NT2/D1 (cell line): ENCODE data around the gene TACC2.

Source experiments
- DNase-seq: peaks from one replicate; pipeline ENCODE4 v3.0.0-alpha.2; 2011; ENCODE audit warnings: low read depth, low spot score
- H3K27me3 ChIP-seq: 2 replicates; pipeline ENCODE4 v1.6.0; 2011; ENCODE audit warnings: mild to moderate bottlenecking; ENCODE audit not compliant: insufficient read length, insufficient read depth
- H3K36me3 ChIP-seq: 2 replicates; pipeline ENCODE4 v1.6.1; 2011; ENCODE audit warnings: mild to moderate bottlenecking, low read length, mixed read lengths; ENCODE audit not compliant: insufficient read depth, insufficient read length
- H3K4me1 ChIP-seq: 2 replicates; pipeline ENCODE4 v1.5.1; 2011; ENCODE audit not compliant: insufficient read depth, insufficient read length
- H3K4me3 ChIP-seq: 2 replicates; pipeline ENCODE4 v1.5.1; 2011; ENCODE audit warnings: low read depth; ENCODE audit not compliant: insufficient read length
- H3K9ac ChIP-seq: 2 replicates; pipeline ENCODE4 v1.6.0; 2011; ENCODE audit warnings: low read depth; ENCODE audit not compliant: insufficient read length
- H3K9me3 ChIP-seq: 2 replicates; pipeline ENCODE4 v1.5.1; 2011; ENCODE audit warnings: mild to moderate bottlenecking, low read length; ENCODE audit not compliant: insufficient read depth
- SUZ12 ChIP-seq: IDR thresholded peaks from 2 replicates; pipeline ENCODE4 v1.6.1; 2011; ENCODE audit not compliant: insufficient read length, insufficient read depth; ENCODE audit errors: extremely low read depth
- YY1 ChIP-seq: IDR thresholded peaks from 2 replicates; pipeline ENCODE4 v1.6.1; 2011; ENCODE audit not compliant: insufficient read length, insufficient read depth
- ZNF274 ChIP-seq: IDR thresholded peaks from 2 replicates; pipeline ENCODE4 v1.6.1; 2011; ENCODE audit warnings: mild to moderate bottlenecking, low read depth, low read length

TACC2 gene

GRCh38 chr10:122244001-122244975 is 255.3 kb downstream of the TACC2 start:
- H3K4me3 ChIP-seq: no peak overlapping the region
- H3K4me1 ChIP-seq: peaks cover 3% of the 10 kb centered on the region
- DNase-seq: no peak
- TF ChIP-seq ZNF274 (no peak), YY1 (no peak), SUZ12 (no peak)
- no peaks in the 10 kb centered on the region for H3K27me3 ChIP-seq
- H3K9ac ChIP-seq: no peak overlapping the region
- H3K36me3 ChIP-seq: peaks cover 49% of the 10 kb centered on the region
- H3K9me3 ChIP-seq: no peaks in the 10 kb centered on the region

DNA sequence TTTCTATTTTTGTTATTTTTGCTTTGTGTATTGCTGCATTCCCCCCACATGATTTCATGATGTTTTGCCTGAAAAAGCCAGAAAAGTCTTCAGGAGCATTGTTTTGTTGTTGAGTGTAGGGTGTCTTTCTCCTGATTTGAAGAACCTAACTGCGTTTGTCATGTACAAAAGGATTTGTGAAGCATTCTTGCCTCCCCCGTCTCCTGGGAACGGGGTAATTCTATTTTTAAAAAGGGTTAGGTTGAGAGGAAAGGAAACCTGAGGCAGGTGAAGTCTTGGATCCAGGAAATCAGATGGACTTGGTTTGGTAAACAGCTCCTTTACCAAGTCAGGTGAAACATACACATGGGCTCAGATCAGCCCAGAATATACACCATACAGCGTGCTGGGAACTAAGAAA is 256.2 kb downstream of the TACC2 start:
- no peak overlapping the region for H3K4me3 ChIP-seq
- H3K9ac ChIP-seq: no peak overlapping the region
- H3K36me3 ChIP-seq: peaks cover 51% of the 10 kb centered on the region
- H3K9me3 ChIP-seq: no peaks in the 10 kb centered on the region
- H3K27me3 ChIP-seq: no peaks in the 10 kb centered on the region
- TF ChIP-seq ZNF274 (no peak), SUZ12 (no peak), YY1 (no peak)
- no peak for DNase-seq
- peaks cover 3% of the 10 kb centered on the region for H3K4me1 ChIP-seq

DNA sequence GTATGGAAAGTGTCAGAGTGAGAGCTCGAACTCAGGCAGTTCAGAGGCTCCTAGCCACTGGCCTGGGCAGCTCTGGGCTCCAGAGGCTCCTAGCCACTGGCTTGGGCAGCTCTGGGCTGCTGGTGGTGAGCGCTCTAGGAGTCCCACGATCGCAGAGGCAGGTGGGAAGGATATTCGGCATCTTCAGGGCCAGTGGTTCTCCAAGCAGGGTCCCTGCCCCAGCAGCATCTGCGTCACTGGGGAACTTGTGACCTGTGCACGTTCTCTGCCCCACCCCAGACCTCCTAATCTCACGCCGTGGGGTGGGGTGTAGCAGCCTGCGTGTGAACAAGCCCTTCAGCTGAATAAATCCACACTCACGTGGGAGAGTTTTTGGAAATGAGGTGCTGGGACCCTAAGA is 256.9 kb downstream of the TACC2 start:
- TF ChIP-seq YY1: no peak
- no peak for TF ChIP-seq ZNF274
- no peak for TF ChIP-seq SUZ12
- peaks cover 3% of the 10 kb centered on the region for H3K4me1 ChIP-seq
- H3K9ac ChIP-seq: no peak overlapping the region
- peaks cover 43% of the 10 kb centered on the region for H3K36me3 ChIP-seq
- no peak for DNase-seq
- no peak overlapping the region for H3K4me3 ChIP-seq
- no peaks in the 10 kb centered on the region for H3K27me3 ChIP-seq
- no peaks in the 10 kb centered on the region for H3K9me3 ChIP-seq

- TF ChIP-seq ZNF274 (no peak), SUZ12 (no peak), YY1 (no peak)
- H3K36me3 ChIP-seq: peaks cover 34% of the 10 kb centered on the region
- no peaks in the 10 kb centered on the region for H3K27me3 ChIP-seq
- no peaks in the 10 kb centered on the region for H3K9me3 ChIP-seq
- H3K4me3 ChIP-seq: no peak overlapping the region
- no peak for DNase-seq
- no peak overlapping the region for H3K9ac ChIP-seq
- H3K4me1 ChIP-seq: peaks cover 3% of the 10 kb centered on the region
These were observed 258.0 kb downstream of the TACC2 start for GRCh38 chr10:122246830-122247520.

DNA sequence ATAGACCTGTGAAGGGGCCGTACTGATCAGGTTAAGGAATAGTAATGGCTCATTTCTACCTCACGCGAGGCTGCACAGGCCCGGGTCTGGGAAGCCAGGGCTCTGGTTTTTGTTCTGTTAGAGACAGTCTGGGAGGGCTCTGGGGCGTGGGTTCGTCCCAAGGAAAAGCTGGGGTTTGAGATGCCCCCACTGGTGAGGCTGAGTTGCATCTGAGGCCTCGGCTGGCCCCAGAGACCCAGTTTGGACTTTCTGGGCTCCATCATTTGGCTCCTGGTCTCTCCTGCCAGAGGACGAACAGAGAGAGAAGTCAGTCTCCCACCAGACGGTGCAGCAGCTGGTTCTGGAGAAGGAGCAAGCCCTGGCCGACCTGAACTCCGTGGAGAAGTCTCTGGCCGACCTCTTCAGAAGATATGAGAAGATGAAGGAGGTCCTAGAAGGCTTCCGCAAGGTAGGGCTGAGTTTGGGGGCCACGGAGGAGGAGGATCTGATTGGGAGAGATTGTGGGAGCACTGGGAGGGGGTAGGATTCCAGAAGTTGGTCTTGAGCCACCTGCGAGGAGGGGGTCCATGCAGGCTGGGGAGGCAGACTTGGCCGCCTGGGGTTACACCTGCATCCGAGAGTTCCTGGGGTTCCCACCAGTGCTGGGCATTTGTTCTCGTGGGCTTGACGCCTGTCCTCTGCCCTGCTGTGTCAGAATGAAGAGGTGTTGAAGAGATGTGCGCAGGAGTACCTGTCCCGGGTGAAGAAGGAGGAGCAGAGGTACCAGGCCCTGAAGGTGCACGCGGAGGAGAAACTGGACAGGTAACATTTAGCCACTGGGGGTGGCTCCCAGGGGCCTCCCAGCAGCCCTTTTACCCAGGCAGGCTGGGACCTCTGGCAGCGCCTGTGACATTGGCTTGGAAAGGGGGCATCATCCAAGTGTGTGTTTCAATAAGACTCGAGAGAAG is 259.7 kb downstream of the TACC2 start:
- H3K9ac ChIP-seq: no peak overlapping the region
- no peak overlapping the region for H3K4me3 ChIP-seq
- H3K27me3 ChIP-seq: no peaks in the 10 kb centered on the region
- peaks cover 32% of the 10 kb centered on the region for H3K36me3 ChIP-seq
- H3K4me1 ChIP-seq: peaks cover 3% of the 10 kb centered on the region
- H3K9me3 ChIP-seq: no peaks in the 10 kb centered on the region
- TF ChIP-seq ZNF274: no peak
- TF ChIP-seq YY1: no peak
- TF ChIP-seq SUZ12: no peak
- DNase-seq: no peak

DNA sequence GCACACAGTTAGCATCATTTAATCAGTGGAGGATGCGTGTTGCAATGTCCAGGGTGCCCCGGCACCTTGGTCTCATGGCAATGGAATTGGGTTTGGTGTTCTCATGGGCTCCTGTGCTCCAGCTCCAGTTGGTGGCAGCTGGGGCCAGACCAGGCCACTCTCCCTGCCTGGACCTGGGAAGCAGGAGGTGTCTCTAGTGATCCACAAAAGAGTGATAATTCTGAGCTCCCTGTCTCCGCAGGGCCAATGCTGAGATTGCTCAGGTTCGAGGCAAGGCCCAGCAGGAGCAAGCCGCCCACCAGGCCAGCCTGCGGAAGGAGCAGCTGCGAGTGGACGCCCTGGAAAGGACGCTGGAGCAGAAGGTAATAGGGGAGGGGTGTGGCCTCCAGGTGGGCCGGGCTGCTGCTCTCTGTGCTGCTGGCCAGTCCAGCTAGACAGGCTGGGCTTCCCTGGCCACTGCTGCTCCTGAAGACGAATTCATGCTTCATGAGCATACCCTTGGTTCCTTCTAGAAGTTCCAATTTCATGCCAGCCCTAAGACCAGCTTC is 260.4 kb downstream of the TACC2 start:
- TF ChIP-seq SUZ12 (no peak), YY1 (no peak), ZNF274 (no peak)
- H3K4me3 ChIP-seq: no peak overlapping the region

More for the DNA sequence above, 260.4 kb downstream of the TACC2 start:
- Histone ChIP-seq H3K4me1 (peaks cover 3% of the 10 kb centered on the region), H3K9me3 (no peaks in the 10 kb centered on the region), H3K9ac (no peak overlapping the region), H3K36me3 (peaks cover 34% of the 10 kb centered on the region), H3K27me3 (no peaks in the 10 kb centered on the region)
- no peak for DNase-seq
